ENCODE data around the gene SECISBP2.
"Not testable (repeated sequence)": the region's sequence is repeated elsewhere in the genome, so short reads cannot be mapped to it uniquely, and the experiment has no call there.

The SECISBP2 gene

GRCh38 chr9:89330513-89330912 lies 12.2 kb downstream of the SECISBP2 start:
- Histone ChIP-seq H3K4me3 (ENCODE audit: low read length) (no peak overlapping the region), H3K27ac (ENCODE audit: low read length) (no peak overlapping the region), H3K4me1 (ENCODE audit: insufficient read depth, low read length) (no peaks in the 10 kb centered on the region), H3K36me3 (ENCODE audit: insufficient read depth, low read depth, low read length) (peaks cover 97% of the 10 kb centered on the region), H3K27me3 (ENCODE audit: insufficient read depth, low read length) (no peaks in the 10 kb centered on the region), H3K9ac (ENCODE audit: low read depth, low read length) (no peak overlapping the region), H3K9me3 (ENCODE audit: insufficient read depth, low read depth, low read length) (no peaks in the 10 kb centered on the region)

- no peaks in the 10 kb centered on the region for H3K4me1 ChIP-seq (ENCODE audit: insufficient read depth, low read length)
- H3K27me3 ChIP-seq (ENCODE audit: insufficient read depth, low read length): no peaks in the 10 kb centered on the region
- H3K9ac ChIP-seq (ENCODE audit: low read depth, low read length): no peak overlapping the region
Observed at GRCh38 chr9:89339807-89340206, 21.5 kb downstream of the SECISBP2 start.

GRCh38 chr9:89340332-89340731 lies 22.0 kb downstream of the SECISBP2 start:
- no peaks in the 10 kb centered on the region for H3K4me1 ChIP-seq (ENCODE audit: insufficient read depth, low read length)
- no peaks in the 10 kb centered on the region for H3K27me3 ChIP-seq (ENCODE audit: insufficient read depth, low read length)
- H3K9me3 ChIP-seq (ENCODE audit: insufficient read depth, low read depth, low read length): no peaks in the 10 kb centered on the region
- H3K36me3 ChIP-seq (ENCODE audit: insufficient read depth, low read depth, low read length): peaks cover 97% of the 10 kb centered on the region
- H3K27ac ChIP-seq (ENCODE audit: low read length): no peak overlapping the region
- no peak overlapping the region for H3K9ac ChIP-seq (ENCODE audit: low read depth, low read length)
- H3K4me3 ChIP-seq (ENCODE audit: low read length): no peak overlapping the region

More at GRCh38 chr9:89339807-89340206, 21.5 kb downstream of the SECISBP2 start:
- H3K9me3 ChIP-seq (ENCODE audit: insufficient read depth, low read depth, low read length): no peaks in the 10 kb centered on the region
- no peak overlapping the region for H3K27ac ChIP-seq (ENCODE audit: low read length)
- no peak overlapping the region for H3K4me3 ChIP-seq (ENCODE audit: low read length)
- peaks cover 97% of the 10 kb centered on the region for H3K36me3 ChIP-seq (ENCODE audit: insufficient read depth, low read depth, low read length)

- Histone ChIP-seq H3K27ac (ENCODE audit: low read length) (no peak overlapping the region), H3K9ac (ENCODE audit: low read depth, low read length) (no peak overlapping the region), H3K4me1 (ENCODE audit: insufficient read depth, low read length) (no peaks in the 10 kb centered on the region), H3K4me3 (ENCODE audit: low read length) (no peak overlapping the region), H3K9me3 (ENCODE audit: insufficient read depth, low read depth, low read length) (no peaks in the 10 kb centered on the region), H3K36me3 (ENCODE audit: insufficient read depth, low read depth, low read length) (peaks cover 99% of the 10 kb centered on the region), H3K27me3 (ENCODE audit: insufficient read depth, low read length) (no peaks in the 10 kb centered on the region)
Observed at GRCh38 chr9:89342213-89342612, 23.9 kb downstream of the SECISBP2 start.

GRCh38 chr9:89342948-89343347 lies 24.6 kb downstream of the SECISBP2 start:
- H3K4me3 ChIP-seq (ENCODE audit: low read length): no peak overlapping the region
- H3K9ac ChIP-seq (ENCODE audit: low read depth, low read length): no peak overlapping the region
- no peaks in the 10 kb centered on the region for H3K4me1 ChIP-seq (ENCODE audit: insufficient read depth, low read length)
- H3K27me3 ChIP-seq (ENCODE audit: insufficient read depth, low read length): no peaks in the 10 kb centered on the region
- H3K9me3 ChIP-seq (ENCODE audit: insufficient read depth, low read depth, low read length): no peaks in the 10 kb centered on the region
- H3K27ac ChIP-seq (ENCODE audit: low read length): no peak overlapping the region
- peaks cover 99% of the 10 kb centered on the region for H3K36me3 ChIP-seq (ENCODE audit: insufficient read depth, low read depth, low read length)

- H3K9ac ChIP-seq (ENCODE audit: low read depth, low read length); H3K4me3 ChIP-seq (ENCODE audit: low read length); H3K27ac ChIP-seq (ENCODE audit: low read length); H3K27me3 ChIP-seq (ENCODE audit: insufficient read depth, low read length); H3K4me1 ChIP-seq (ENCODE audit: insufficient read depth, low read length); H3K9me3 ChIP-seq (ENCODE audit: insufficient read depth, low read depth, low read length): not testable (repeated sequence)
- H3K36me3 ChIP-seq (ENCODE audit: insufficient read depth, low read depth, low read length): peaks cover 99% of the 10 kb centered on the region
Observed at GRCh38 chr9:89343812-89344211, 25.5 kb downstream of the SECISBP2 start.

GRCh38 chr9:89345476-89345875 lies 27.2 kb downstream of the SECISBP2 start:
- H3K9ac ChIP-seq (ENCODE audit: low read depth, low read length): no peak overlapping the region
- H3K27me3 ChIP-seq (ENCODE audit: insufficient read depth, low read length): no peaks in the 10 kb centered on the region
- no peaks in the 10 kb centered on the region for H3K9me3 ChIP-seq (ENCODE audit: insufficient read depth, low read depth, low read length)
- peaks cover 99% of the 10 kb centered on the region for H3K36me3 ChIP-seq (ENCODE audit: insufficient read depth, low read depth, low read length)
- no peaks in the 10 kb centered on the region for H3K4me1 ChIP-seq (ENCODE audit: insufficient read depth, low read length)
- no peak overlapping the region for H3K27ac ChIP-seq (ENCODE audit: low read length)
- H3K4me3 ChIP-seq (ENCODE audit: low read length): no peak overlapping the region

- H3K27ac ChIP-seq (ENCODE audit: low read length): no peak overlapping the region
- no peak overlapping the region for H3K9ac ChIP-seq (ENCODE audit: low read depth, low read length)
- H3K4me3 ChIP-seq (ENCODE audit: low read length): no peak overlapping the region
- no peaks in the 10 kb centered on the region for H3K4me1 ChIP-seq (ENCODE audit: insufficient read depth, low read length)
- no peaks in the 10 kb centered on the region for H3K27me3 ChIP-seq (ENCODE audit: insufficient read depth, low read length)
- H3K9me3 ChIP-seq (ENCODE audit: insufficient read depth, low read depth, low read length): no peaks in the 10 kb centered on the region
- peaks cover 99% of the 10 kb centered on the region for H3K36me3 ChIP-seq (ENCODE audit: insufficient read depth, low read depth, low read length)
Observed at GRCh38 chr9:89346696-89347095, 28.4 kb downstream of the SECISBP2 start.

- Histone ChIP-seq H3K36me3 (ENCODE audit: insufficient read depth, low read depth, low read length) (peaks cover 99% of the 10 kb centered on the region), H3K27me3 (ENCODE audit: insufficient read depth, low read length) (no peaks in the 10 kb centered on the region), H3K9me3 (ENCODE audit: insufficient read depth, low read depth, low read length) (no peaks in the 10 kb centered on the region), H3K4me1 (ENCODE audit: insufficient read depth, low read length) (no peaks in the 10 kb centered on the region), H3K4me3 (ENCODE audit: low read length) (no peak overlapping the region), H3K9ac (ENCODE audit: low read depth, low read length) (no peak overlapping the region), H3K27ac (ENCODE audit: low read length) (no peak overlapping the region)
Observed at GRCh38 chr9:89347651-89348050, 29.4 kb downstream of the SECISBP2 start.

- Histone ChIP-seq H3K36me3 (ENCODE audit: insufficient read depth, low read depth, low read length) (peaks cover 100% of the 10 kb centered on the region), H3K4me1 (ENCODE audit: insufficient read depth, low read length) (no peaks in the 10 kb centered on the region), H3K27me3 (ENCODE audit: insufficient read depth, low read length) (no peaks in the 10 kb centered on the region), H3K9me3 (ENCODE audit: insufficient read depth, low read depth, low read length) (no peaks in the 10 kb centered on the region), H3K4me3 (ENCODE audit: low read length) (no peak overlapping the region), H3K27ac (ENCODE audit: low read length) (no peak overlapping the region), H3K9ac (ENCODE audit: low read depth, low read length) (no peak overlapping the region)
Observed at GRCh38 chr9:89349607-89350006, 31.3 kb downstream of the SECISBP2 start.

- Histone ChIP-seq H3K4me1 (ENCODE audit: insufficient read depth, low read length) (no peaks in the 10 kb centered on the region), H3K9ac (ENCODE audit: low read depth, low read length) (no peak overlapping the region), H3K27ac (ENCODE audit: low read length) (no peak overlapping the region), H3K36me3 (ENCODE audit: insufficient read depth, low read depth, low read length) (peaks cover 100% of the 10 kb centered on the region), H3K4me3 (ENCODE audit: low read length) (no peak overlapping the region), H3K9me3 (ENCODE audit: insufficient read depth, low read depth, low read length) (no peaks in the 10 kb centered on the region), H3K27me3 (ENCODE audit: insufficient read depth, low read length) (no peaks in the 10 kb centered on the region)
Observed at GRCh38 chr9:89350988-89351557, 32.8 kb downstream of the SECISBP2 start.

GRCh38 chr9:89351584-89352300 lies 33.4 kb downstream of the SECISBP2 start:
- Histone ChIP-seq H3K36me3 (ENCODE audit: insufficient read depth, low read depth, low read length) (peaks cover 100% of the 10 kb centered on the region), H3K4me3 (ENCODE audit: low read length) (no peak overlapping the region), H3K4me1 (ENCODE audit: insufficient read depth, low read length) (no peaks in the 10 kb centered on the region), H3K9ac (ENCODE audit: low read depth, low read length) (no peak overlapping the region), H3K9me3 (ENCODE audit: insufficient read depth, low read depth, low read length) (no peaks in the 10 kb centered on the region), H3K27ac (ENCODE audit: low read length) (no peak overlapping the region), H3K27me3 (ENCODE audit: insufficient read depth, low read length) (no peaks in the 10 kb centered on the region)

Measured in iPS-20b (cell line).